Body of pancreas (tissue), 4 donors: ENCODE measurements around the gene SSU72.
"Not testable (repeated sequence)": the region's sequence is repeated elsewhere in the genome, so short reads cannot be mapped to it uniquely, and the experiment has no call there.

Source experiments
- POLR2A ChIP-seq, 3 donors: fragments of 450-650 bp; IDR thresholded peaks; one replicate each; pipeline ENCODE4 v1.6.1; 2016; ENCODE audit warnings: antibody characterized with exemption in 3 of 3, mild to moderate bottlenecking in 2 of 3
- TF ChIP-seq, protein P1 (sequence below), 7 experiments: fragments of 450-650 bp in 4 of 7; fragments of 200-600 bp in 3 of 7; sonication (generic) in 3 of 7; IDR thresholded peaks; one replicate each; pipeline ENCODE4 v1.5.1; 2016 to 2019; ENCODE audit warnings: antibody characterized with exemption in 7 of 7

DNA sequence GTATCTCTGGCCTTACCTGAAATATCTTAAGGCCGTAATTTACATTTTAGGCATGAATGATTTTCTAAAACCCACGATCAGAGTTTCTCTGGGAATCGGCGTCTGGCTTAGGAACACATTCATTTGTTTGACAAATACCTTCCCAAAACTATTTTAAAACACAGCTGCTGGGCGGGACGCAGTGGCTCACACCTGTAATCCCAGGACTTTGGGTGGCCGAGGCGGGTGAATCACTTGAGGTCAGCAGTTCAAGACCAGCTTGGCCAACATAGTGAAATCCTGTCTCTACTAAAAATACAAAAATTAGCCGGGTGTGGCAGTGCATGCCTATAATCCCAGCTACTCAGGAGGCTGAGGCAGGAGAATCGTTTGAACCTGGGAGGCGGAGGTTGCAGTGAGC lies 17.7 kb downstream of the SSU72 start:
- TF ChIP-seq, protein P1, sequence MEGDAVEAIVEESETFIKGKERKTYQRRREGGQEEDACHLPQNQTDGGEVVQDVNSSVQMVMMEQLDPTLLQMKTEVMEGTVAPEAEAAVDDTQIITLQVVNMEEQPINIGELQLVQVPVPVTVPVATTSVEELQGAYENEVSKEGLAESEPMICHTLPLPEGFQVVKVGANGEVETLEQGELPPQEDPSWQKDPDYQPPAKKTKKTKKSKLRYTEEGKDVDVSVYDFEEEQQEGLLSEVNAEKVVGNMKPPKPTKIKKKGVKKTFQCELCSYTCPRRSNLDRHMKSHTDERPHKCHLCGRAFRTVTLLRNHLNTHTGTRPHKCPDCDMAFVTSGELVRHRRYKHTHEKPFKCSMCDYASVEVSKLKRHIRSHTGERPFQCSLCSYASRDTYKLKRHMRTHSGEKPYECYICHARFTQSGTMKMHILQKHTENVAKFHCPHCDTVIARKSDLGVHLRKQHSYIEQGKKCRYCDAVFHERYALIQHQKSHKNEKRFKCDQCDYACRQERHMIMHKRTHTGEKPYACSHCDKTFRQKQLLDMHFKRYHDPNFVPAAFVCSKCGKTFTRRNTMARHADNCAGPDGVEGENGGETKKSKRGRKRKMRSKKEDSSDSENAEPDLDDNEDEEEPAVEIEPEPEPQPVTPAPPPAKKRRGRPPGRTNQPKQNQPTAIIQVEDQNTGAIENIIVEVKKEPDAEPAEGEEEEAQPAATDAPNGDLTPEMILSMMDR (IDR thresholded peaks at IDR 0.05): not testable (repeated sequence)
- TF ChIP-seq POLR2A (IDR thresholded peaks at IDR 0.05): not testable (repeated sequence)
